DMS79 treated with DMSO at 0.1 percent for 48 hours (cell line): ENCODE measurements around the gene MBD3L2B.

Experiments used
- DNase-seq: peaks from one replicate; lab custom pipeline; 2025; lab: John Stamatoyannopoulos, UW

MBD3L2B gene

DNA sequence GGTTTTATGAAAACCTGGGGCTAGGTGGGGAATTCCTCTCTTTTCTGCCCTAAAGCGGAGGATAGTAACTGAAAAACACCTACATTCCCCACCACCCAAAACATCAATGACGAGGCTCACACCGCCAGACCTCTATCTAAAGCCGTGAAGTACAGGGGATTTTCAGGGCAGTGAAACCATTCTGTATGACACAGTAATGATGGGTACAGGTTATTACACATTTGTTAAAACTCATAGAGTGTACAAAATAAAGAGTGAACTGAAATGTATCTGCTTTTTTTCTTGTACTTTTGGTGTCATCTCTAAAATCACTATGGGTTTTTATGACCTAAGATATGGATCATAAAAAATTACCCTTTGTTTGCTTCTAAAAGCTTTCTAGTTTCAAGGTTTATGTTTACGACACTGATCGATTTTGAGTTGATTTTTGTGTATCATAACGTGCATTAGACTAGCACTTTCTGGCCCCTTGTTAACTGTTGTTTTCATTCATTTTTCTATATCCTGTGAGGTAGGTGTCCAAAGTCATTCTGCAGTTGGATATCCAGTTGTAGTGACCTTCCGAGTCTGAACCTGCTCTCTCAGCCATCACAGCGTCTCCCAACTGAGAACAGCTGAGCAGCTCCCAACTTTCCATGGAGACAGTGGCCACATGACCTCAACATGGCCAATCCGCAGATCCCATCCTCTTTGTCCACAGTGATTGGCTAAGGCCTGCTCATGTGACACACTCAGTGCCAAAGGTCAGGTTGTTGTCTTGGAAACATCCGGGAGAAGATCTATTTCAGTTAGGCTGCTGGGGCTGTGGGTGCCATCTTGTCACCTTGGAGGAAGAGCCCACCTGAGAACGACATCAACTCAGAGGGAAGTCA, 10.3 kb downstream of the MBD3L2B start:
- DNase-seq, result no peak

DNA sequence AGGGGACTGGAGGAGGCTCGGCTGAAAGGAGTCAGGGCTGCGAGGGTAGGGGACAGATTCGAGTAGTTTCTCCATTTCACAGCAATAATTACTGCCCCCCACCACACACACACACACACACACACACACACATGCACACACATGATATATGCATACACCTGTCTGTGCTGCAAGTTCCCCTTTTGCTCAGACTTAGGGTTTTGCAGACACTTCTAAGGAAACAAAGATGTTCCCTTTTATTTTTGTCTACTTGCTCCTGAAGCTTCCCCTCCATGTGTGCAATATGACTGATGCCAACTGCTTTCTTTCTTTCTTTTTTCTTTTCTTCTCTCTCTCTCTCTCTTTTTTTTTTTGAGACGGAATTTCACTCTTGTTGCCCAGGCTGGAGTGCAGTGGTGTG, 13.4 kb downstream of the MBD3L2B start:
- DNase-seq, result no peak

DNA sequence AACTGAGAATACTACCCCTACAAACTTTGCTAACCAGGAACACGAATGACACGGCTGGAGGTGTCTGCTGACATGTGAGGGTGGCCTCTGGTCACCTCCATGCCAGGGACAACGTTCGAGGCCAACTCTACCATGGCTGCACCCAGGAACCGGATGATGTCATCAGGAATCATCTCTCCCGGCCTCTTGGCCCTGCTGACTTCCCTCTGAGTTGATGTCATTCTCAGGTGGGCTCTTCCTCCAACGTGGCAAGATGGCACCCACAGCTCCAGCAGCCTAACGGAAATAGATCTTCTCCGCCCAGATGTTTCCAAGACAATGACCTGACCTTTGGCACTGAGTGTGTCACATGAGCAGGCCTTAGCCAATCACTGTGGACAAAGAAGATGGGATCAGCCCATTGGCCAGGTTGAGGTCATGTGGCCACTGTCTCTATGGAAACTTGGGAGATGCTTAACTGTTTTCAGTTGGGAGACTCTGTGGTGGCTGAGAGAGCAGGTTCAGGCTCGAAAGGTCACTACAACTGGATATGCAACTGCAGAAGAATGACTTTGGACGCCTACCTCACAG, 15.0 kb downstream of the MBD3L2B start:
- DNase-seq, result no peak

DNA sequence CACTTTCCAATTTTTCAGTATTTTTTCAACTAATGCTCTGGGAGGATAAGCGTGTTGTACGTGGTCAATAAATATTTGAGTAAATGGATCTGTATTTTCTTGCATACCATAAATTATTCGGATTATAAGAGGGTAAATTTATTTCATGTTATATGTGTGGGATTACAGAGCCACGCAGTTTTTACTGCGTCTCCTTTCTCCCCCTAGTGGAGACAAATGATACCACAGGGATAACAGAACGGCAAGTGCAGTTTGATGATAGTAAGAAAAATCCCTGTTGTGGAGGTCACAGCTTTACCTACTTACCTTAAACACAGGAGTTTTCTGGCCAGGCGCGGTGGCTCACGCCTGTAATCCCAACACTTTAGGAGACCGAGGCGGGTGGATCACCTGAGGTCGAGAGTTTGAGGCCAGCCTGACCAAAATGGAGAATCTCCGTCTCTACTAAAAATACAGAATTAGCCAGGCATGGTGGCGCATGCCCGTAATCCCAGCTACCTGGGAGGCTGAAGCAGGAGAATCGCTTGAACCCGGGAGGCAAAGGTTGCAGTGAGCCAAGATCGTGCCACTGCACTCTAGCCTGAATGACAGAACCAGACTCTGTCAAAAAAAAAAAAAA, 16.8 kb downstream of the MBD3L2B start:
- DNase-seq, result no peak

DNA sequence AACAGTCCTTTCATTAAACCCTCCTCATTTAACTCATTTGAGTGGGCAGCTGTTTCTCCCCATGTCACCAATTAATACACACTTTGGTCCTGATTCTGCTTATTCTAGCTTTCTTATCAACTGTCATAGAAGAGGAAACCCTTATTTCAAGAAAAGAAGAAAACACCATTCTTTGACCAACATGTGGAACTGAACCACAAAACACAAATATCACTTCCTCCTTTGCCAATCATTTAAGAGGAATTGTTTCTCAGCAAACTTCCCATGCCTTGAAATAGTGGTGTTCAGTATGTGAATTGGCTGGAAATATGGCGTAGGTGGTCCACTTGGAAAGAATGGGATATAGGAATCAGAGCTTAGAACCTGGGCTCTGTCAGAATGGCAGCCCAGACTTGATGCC, 20.4 kb downstream of the MBD3L2B start:
- DNase-seq, result no peak

DNA sequence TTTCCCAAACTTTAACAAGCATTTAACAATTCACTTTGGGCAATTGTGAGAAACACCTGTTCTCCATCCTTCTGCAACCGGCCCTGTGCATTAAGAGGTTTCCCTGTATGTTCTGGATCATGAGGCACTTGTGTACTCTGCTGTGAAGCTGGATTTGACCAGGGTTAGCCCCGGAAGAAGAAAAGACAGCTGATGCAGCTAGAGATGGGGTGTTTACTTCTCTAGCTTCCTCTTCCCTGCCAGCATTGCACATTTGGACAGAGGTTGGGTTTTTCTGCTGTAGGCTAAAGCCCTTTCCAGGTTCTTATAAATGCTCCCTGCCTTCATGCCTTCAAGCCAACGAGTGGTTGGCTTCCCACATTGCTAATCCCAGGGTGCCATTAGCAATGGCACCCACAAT, 20.9 kb downstream of the MBD3L2B start:
- DNase-seq, result no peak

DNA sequence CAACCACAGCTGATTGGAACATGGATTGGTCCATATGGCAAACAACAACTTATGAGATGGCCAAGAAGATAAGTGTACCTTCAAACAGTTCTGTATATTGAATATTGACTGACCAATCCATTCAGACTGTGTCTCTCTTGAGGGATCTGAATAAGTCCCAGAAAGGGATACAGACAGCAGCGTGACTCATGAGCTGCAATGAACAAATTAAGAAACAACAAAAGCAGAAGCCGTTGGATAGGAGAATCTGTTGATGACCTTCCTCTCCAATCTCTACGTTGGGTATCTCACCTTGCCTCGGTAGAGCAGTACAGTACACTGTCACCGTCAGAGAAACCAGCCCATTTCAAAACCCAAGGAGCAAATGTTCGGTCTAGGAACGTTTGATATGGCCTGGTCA, 21.3 kb downstream of the MBD3L2B start:
- DNase-seq, result no peak

DNA sequence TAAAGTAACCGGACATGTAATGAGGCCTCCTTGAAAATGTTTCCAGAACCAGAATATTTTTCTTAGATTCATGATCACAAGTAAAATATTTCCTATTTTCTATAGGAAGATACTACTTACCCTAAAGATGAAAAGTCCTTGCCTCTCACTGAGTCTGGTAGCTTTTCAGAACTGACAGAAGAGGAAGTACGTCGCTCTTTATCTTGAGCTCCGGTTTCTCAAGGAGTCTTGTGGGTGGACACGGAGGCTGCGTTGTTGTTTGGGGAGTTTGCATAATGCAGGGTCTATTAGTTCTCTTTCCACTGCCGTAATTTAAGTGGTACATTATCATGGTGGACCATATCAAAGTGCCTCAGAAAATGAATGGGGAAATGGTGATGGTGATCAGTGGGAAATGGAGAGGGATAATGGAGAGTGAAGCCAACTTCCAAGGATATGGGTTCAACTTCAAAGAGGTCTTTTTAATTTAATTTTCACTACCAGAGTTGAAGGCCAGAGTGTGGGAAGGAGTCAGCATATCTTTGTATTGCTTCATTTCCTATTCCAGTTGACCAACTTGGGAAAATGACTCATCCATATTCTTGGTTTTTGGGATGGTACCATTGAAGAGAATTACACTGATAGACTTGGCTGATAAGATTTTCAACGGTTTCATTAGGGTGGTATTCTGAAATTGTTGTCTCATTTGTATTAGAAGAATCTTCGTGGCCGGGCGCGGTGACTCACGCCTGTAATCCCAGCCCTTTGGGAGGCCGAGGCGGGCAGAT, 23.4 kb downstream of the MBD3L2B start:
- no peak for DNase-seq

DNA sequence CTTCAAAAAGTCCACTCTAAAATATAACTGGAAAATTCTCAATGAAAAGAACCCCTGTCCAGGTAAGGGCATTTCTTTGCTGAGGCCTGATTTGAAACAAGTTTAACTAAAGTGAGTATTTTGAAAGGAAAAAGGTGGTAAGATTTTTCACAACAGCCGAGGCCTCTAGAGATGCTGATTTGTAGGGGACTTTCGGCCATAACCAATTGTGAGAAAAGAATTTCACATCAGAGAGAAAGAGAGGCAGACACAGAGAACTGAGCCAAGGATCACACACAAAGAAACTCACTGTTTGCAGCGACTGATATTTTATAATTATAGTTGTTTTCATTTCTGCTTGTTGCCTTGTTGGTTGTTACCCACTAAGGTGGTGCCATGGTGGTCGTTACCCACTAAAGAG, 24.4 kb downstream of the MBD3L2B start:
- DNase-seq, result no peak

DNA sequence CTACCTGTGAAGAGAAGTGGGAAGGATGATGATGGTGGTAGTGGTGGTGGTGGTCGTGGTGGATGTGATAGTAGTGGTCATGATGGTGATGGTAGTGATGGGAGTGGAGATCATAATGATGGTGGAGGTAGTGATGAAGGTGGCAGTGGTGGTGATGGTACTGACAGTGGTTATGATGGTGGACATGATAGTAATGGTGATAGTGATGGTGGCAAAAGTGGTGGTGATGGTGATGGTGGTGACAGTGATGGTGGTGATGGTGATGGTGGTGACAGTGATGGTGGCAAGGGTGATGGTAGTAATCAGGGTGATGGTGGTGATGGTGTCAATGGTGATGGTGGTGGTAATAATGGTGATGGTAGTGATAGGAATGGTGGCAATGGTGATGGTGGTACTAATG, 26.2 kb downstream of the MBD3L2B start:
- DNase-seq, result no peak

DNA sequence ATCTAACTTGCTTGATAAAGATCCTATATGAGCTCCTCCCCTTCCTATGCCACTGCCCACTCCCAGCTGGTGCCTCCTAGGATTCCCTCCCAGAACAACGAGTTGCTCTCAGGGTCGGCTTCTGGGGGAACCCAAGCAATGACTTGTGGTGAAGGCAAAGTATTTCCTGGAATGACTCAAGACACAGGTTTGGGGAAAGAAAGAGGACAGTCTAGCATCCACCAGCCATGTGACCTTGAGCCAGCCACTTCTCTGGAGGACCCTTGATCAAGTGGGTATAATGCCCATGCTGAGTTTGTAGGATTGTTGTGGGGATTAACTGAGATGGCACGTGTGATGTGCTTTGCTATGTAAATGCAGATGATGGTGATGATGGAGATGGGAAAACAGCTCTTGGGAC, 33.0 kb downstream of the MBD3L2B start:
- DNase-seq, result no peak

DNA sequence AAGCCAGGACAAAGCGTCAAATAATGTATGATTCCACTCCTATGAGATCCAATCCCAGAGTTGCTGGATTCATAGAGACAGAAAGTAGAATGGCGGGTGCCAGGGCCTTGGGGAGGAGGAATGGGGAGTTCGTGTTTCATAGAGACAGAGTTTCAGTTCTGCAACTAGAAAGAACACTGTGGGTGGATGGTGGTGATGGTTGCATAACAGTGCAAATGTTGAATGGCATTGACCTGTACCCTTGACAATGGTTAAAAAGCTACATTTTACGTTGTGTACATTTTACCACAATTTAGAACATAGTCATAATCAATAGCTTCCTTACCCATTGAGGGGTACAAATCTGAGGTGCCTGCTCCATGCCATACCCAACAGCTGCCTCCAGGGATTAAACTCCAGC, 33.4 kb downstream of the MBD3L2B start:
- no peak for DNase-seq

DNA sequence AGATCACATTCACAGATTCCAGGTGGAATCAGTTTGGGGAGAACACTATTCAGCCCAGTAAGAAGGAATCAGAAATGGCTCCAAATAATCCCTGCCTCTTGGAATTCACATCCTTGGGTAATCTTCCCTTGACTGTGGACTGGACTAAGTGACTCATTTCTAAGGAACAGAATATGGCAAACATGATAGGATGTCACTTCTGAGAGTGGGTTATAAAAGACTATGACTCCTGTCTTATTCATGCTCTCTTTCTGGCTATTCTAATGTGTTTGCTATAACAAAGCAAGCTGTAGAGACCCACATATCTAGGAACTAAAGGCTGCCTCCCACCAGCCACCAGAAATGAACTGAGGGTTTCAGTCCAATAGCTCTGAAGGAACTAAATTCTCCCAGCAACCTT, 37.8 kb downstream of the MBD3L2B start:
- DNase-seq, result no peak

DNA sequence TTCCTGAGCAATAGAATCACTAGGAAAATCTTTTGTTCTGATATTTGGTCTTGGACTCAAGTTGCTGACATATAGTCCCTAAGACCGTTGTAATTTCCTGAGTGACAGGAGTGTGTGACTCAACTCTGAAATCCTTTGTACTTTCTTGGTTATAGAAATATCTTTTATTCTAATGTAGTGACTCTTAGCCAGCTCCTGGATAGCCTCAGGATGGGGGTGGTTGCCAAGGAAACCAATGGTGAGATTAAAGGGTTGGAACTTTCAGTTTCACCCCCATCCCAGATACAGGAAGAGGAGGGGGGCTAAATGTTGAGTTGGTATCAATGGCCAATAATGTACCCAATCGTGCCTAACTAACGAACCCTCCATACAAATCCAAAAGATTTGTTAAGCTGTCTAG, 41.8 kb downstream of the MBD3L2B start:
- DNase-seq, result no peak

DNA sequence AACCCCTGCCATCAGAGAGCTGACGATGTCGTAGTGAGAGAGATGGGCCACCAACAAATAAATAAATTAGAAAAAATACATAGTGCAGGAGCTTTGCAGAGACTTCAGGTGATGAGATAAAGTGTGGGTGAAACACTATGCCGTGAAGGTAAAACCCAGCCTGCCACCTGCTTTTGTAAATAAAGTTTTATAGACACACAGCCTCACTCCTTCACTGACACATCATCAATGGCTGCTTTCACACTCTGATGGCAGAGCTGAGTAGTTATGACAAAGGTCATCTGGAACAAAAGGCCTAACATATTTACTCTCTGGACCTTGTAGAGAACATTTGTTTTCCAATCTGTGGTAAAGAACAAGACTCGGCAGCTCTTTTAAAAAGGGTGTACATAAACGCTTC, 45.0 kb downstream of the MBD3L2B start:
- DNase-seq, result no peak

DNA sequence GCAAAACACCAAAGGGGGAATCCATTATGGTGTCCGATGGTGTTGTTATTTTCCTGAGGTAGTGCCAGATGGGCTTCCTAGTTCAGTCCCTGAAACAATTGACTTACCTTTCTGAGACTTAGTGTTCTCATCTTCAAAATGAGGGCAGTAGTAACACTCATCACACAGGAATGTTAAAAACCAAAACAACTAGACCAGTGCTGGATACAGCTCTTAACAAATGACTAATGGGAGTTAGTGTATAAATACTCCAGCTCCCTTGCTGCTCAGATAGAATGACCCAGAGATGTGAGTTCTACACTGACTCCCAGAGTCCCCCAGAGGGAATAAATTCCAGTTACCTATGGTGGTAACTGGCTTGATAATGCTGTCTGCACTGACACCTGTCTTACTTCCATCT, 49.9 kb downstream of the MBD3L2B start:
- DNase-seq, result no peak

DNA sequence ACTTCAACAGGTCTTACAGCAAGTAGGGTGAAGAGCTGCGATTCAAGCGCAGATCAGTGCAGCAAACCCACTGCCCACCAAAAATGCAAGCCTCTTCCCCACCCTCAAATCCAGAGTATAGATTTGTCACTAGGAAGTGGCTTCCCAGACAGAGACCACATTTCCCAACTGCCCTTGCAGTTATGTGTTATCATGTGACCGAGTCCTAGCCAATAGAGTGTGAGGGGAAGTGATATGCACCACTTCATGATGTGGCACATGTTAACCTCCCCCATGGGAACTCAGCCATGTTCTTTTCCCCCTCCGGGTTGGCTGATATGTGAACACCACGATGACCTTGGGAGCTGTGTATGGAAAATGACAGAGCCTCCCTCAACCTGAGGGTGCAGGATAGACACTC, 50.8 kb downstream of the MBD3L2B start:
- no peak for DNase-seq

DNA sequence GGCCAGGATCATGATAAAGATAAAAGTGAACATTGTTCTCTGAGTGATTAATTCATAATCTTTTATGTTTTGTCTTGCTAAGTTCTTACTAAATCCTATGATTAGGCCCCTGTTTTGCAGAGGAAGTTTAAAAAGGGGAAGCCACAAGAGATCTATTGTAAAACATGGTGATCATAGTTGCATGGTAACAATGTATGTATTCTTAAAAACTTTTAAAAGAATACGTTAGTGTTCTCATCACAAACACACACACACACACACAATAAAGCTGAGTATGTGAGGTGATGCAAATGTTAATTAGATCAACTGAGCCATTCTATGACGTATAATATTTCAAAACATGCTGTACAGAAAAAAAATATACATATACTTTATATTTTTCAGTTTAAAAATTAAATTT, 51.2 kb downstream of the MBD3L2B start:
- DNase-seq, result no peak

DNA sequence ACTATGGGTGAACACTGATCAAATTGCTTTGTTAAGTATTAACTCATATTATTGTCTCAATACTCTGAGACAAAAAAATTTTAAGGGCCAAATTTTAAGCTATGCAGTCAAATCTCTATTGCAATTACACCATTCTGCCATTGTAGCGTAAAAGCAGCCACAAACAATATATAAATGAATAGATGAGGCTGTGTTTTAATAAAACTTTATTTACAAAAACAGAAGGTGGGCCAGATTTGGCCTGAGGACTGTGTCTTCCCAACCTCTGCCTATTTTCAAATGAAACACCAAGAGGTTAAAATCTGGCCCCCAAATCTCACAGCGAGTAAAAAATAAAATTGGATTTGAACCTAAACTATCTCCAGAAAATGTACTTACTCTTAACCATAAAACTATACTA, 51.7 kb downstream of the MBD3L2B start:
- no peak for DNase-seq
